NCI-H226 (cell line): ENCODE measurements around the gene DCAF4L1.

Source experiments
- DNase-seq: peaks from one replicate; pipeline ENCODE4 v3.0.0-alpha.2; 2015

Gene DCAF4L1

GRCh38 chr4:41990365-41991111 lies 9.0 kb downstream of the DCAF4L1 start, which contains the start of gene SLC30A9:
TSS of gene SLC30A9 (plus strand) at chr4:41990530. CDS start at chr4:41990652, 122 bp downstream.
- peak; percentile 85 for DNase-seq

GRCh38 chr4:41991916-41992767 lies 10.6 kb downstream of the DCAF4L1 start:
- DNase-seq = no peak

GRCh38 chr4:41992967-41993857 lies 11.7 kb downstream of the DCAF4L1 start:
- no peak for DNase-seq

- DNase-seq = no peak
Observed at GRCh38 chr4:41994461-41994985, 13.0 kb downstream of the DCAF4L1 start.

GRCh38 chr4:41998019-41998418 lies 16.5 kb downstream of the DCAF4L1 start:
- DNase-seq = no peak

GRCh38 chr4:41999321-41999720 lies 17.8 kb downstream of the DCAF4L1 start:
- DNase-seq = no peak

DNA sequence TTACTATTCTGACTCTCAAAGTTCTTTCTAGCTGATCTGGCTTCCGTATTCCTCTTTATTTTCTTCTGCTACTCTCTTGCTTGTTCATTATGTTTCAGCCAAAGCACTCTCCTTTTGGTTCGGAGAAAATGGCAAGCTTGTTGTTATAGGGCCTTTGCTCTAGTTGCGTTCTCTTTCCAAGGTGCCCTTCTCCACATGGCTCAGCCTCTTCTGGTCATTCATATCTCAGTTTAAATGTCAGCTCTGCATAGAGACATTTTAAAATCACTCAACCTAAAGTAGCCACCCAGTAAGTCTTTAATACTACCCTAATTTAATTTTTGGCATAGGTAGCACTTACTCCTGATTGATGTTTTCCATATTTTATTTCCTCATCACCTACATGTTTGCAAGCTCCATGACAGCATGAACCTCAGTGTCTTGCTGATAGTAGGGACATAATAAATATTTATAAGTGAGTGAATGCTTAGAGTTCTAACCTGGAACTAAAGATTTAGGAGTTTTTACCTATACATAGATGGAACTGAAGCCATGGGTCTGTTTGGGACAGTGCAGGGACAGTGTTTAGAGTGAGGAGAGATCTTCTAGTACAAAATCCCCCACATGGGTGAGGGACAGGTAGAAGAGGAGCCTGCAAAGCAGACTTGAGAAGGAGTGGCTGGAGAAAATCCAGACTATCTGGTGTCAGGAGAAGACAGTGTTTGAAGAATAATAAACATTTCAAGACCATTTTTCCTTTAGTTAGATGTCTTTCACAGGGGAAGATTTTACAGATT lies 26.6 kb downstream of the DCAF4L1 start:
- no peak for DNase-seq

- no peak for DNase-seq
Observed at GRCh38 chr4:42015438-42015837, 33.9 kb downstream of the DCAF4L1 start.

- no peak for DNase-seq
Observed at GRCh38 chr4:42018451-42018850, 36.9 kb downstream of the DCAF4L1 start.
